GM21447 (cell line): Measurements from ENCODE around the gene SYT13.

Experiments used
- ATAC-seq: cut with Tn5 transposase; IDR thresholded peaks from one replicate; pipeline ENCODE4 v1.9.1; 2021; ENCODE audit not compliant: unreplicated experiment

The SYT13 gene

DNA sequence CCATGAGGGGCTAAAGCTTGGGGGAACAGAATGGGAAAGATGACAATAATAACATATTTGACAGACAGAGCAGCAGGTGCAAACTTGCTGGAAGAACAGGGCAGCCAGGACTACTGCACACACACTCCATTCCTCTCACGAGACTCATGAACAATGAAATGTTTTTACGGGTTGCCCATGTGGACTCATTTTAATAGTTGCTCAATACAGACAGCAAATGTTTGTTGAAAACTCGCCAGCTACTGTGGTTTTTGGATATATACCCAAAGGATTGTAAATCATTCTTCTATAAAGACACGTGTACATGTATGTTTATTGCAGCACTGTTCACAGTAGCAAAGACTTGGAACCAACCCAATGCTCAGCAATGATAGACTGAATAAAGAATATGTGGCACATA lies 10.3 kb downstream of the SYT13 start:
- no peak for ATAC-seq

DNA sequence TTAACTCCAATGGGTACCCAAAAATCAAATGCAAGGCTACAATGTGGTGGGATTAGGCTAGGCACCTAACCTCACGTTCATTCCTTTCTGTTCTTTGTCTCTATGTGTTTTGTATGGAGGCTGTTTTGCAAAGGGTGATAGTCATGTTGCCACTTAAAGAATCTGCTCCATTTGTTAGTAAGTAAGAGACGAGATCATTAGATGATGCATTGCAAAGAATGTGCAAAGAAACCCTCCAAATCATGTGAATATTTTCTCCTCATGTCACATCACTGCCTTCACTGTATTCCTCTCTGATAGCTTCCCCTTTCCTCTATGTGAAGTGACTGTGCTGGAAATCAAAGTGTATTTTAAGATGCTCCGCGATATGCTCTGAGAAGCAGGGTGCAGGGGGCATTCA lies 11.9 kb downstream of the SYT13 start:
- no peak for ATAC-seq

DNA sequence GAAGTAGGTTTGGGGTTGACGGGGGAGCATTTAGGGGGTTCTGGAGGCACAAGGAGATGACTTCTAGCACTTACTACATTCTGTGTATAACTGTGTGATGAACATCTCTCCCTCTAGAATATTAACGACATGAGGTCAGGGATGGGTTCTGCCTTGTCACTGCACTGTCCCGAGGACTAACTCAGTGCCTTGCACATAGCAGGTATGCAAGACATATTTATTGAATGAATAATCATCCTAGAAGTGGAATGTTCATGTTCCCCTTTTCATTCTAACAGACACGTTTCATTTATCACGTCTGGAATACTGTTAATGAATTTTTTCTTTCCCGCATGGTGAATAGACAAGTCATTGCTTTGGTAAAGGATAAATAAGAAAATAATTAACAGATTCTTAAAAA lies 12.6 kb downstream of the SYT13 start:
- no peak for ATAC-seq

DNA sequence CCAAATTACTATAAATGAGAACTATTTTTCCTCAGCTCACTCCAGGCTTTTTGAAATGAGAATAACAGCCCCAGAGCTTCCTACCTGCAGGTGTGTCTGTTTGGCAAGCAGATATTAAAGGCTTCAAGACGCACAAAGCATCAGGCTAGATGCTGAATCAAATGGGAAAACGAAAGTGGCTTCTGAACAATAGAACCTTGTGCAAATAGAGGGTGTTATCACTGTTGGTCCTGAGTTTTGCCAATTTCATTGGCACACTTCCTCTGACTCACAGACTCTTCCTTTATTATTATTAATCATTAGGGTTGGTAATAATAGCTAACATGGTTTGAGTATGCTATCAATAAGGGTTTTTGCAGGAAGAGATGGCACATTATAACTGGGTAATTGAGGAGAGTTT lies 13.4 kb downstream of the SYT13 start:
- no peak for ATAC-seq

DNA sequence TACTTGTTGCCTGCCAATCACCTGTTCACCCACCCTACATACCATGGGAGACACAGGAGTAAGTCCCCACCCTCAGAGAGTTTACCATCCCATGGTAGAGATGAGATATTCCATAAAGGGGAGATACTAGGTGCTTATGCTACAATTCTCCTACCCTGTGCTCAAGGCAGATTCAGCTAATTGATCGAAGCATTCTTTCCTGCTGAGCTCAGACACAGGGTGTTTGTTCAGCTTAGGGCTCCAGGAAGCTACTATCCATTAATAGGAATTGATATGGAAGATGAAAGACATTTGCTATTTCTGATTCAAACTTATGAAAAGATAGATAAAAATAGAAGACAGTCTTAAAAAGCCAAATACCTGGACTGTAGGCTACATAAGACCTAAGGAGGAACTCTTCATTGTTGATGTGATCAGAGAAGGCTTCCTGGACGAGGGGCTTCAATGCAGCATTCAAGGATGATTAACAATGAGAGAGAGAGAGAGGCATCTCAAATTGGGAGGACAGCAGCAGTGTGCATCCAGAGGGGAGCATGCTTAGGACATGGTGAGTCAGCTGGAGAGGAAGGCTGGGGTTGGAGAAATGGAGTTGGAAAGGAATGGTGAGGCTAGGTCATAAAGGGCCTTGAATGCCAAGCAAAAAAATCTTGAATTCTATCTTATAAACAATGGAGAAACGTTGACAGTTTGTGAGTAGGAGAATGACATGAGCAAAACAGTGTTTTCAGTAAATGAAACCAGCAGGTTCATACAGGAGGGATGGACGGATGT lies 15.0 kb downstream of the SYT13 start:
- ATAC-seq: no peak

DNA sequence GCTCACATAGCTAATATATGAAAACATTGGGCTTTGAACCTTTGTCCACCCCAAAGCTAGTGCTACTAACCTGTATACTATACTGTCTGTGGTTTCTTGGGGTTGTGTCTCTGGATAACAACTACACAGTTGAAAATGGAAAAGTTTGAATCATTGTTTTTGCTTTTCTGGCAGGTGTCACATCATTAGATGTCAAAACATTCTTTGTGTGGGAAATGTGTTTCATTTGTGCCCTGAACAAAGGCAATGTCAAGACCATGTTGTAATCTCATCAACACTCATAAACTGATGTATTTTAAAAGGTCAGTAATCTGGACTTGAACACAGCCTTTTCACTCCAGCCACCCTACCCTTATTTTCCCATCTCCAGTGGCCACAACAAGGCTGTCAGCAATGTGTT lies 16.5 kb downstream of the SYT13 start:
- ATAC-seq: no peak

DNA sequence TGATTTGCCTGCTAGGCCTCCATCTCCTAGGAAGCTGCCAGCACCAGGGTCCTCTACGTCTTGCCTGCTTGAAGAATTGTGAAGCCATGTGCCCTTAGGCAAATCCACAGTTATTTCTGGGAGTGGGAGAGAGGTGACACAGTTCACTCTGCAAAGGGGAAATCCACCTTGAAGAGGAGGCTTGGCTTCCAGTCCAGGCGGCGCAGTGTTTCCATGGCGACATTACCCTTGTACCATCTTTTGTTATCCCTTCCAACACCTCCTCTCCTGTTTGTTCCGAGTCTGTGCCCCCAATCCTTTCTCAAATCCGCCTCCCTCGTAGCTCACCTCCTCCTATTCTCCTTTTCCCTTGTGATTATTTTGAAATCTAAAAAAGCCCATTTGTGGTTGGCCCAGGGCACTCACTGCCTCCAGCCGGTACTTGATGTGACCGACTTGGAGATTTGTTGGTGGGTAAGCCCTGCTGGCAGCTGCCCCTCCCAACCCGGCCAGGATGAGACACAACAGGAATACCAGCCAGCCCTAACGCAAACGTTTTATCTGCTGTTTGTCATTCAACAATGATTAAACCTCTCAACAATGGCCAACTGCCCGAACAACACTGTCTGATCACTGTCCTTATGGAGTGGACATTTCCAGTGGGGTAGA lies 18.4 kb downstream of the SYT13 start:
- no peak for ATAC-seq

DNA sequence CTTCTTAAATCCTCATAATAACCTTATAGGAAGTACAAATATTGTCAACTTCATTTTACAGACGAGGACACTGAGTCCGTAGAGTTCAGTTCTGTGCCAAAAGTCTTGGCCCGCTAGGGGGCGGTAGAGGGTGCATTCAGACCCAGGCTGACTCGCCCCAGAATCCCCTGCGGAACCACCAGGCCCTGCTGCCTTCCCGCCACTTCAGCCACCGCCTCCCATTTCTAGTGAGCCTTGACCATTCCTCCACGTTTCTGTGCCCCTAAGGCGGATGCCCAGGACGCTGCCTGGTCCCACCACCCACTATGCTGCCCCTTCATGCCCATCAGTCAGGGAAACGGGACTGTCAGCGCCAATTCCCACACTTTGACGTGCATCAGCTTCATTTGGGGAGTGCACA lies 19.1 kb downstream of the SYT13 start:
- ATAC-seq: no peak

DNA sequence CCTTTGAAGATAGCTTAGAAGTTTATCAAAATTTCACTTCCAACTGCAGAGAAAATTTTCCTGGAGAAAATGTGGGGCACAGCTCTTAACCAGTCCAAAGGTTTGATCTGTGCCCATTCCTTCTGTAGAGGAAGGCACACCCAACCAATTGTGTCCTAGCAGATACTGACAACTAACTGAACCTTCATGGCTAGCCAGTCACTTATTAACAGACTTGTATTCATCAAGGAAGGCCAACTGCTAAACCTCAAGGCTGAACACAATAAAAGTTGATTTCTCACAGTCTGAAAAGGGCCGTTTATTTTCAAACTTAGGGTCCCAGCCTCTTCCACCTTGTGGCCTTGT lies 19.5 kb downstream of the SYT13 start:
- no peak for ATAC-seq

DNA sequence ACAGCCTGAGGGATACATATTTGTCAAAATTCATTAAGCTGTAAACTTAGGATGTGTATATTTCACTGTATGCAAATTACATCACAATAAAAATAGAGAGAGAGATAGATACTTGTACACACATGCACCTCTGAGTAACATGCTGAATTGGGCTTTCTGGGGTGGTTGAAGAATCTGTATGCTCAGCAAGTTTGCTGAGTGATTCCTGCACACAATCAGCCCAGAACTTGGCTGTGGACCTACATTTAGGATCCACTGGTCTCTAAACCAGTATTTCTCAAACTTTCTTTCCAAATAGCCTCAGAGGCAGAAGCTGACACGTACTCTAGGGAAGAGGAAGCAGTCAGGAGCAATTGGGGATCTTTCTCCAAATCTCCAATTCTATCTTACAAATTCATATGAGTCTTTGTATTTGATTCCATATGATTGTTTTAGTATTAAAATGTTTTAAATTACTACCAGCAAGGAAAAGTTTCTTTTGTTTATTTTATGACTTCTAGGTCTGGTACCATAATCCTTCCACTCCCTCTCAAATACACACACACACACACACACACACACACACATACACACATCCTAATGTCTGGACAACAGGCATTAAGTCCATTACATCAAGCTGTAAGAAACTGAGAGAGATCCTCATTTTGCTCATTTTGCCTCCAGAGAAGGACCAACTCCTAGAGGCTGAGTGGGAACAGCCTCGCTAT lies 20.0 kb downstream of the SYT13 start:
- ATAC-seq: no peak

DNA sequence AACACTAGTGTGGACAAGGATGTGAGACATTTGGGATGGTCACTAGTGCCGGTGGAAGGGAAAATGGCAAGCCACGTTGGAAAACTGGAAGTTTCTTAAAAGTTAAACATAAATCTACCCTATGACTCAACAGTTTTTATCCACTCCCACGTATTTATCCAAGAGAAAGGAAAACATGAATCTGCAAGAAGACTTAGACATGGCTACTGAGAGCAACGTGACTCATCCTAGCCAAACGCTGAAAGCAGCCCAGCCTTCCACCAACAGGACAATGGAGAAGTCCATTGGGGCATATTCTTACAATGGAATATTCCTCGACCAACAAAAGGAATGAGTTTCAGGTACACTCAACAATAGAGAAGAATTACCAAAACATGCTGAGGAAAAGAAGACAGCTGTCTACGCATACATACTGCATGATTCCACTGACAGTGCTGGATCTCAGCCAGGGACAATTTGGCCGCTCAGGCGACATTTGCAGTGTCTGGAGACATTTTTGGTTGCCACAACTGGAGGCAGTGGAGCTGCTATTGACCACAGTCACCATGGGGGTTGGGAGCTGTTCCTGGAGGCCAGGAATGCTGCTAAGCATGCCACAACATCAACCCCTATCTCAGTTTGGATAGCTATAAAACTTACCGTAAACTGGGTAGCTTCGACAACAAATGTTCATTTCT lies 21.2 kb downstream of the SYT13 start:
- no peak for ATAC-seq

DNA sequence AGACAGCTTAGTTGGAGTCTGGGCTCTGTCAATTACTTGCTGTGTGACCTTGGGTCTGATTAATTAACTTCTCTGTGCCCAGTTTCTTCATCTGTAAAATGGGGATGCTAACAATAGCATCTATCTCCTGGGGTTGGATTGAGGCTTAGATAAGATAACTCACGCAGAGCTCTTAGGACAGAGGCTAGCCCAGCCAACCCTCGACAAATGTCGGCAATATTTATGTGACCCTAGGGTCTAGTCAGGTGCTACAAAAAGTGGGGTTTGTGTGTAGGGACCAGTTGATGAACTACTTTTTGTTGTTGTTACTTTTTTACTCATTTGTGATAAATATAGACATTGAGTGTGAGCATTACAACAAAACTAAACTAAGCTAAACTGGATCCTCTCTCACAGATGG lies 22.4 kb downstream of the SYT13 start:
- no peak for ATAC-seq

DNA sequence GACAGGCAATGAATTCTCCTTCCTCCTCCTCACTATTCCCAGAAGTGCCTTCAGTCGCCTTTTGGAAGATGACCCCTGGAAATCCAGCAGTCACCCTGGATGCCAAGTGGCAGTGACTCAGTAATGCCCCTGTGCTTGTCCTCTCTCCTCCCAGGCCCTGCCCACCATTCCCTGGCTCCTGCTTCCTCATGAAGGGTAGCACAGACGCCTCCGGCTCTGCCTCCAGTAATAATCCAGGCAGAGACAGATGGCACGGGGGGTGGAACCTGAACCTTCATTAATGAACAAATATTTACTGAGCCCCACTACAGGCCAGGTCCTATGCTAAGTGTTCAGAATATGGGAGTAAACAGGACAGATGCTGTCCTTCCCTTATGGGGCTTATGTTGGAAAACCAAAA lies 23.2 kb downstream of the SYT13 start:
- no peak for ATAC-seq

DNA sequence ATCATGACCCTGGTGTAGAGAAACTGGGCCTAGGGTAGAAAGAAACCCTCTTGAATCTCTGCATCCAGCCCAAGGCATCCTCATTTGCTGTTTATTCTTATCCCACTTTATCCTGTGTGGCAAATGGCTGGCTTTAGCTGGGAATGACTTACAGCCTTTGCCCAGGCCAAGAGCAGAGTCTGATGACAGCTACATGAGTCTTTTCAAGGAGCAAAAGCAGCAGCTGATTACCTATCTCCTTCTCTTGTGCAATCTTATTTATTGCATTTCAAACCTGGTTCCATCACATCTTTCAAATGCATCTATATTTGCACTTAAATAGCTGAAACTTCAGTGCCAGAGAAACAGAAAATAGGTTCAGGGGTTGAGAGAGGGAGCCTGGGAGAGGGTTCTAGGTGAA lies 26.1 kb downstream of the SYT13 start:
- no peak for ATAC-seq

DNA sequence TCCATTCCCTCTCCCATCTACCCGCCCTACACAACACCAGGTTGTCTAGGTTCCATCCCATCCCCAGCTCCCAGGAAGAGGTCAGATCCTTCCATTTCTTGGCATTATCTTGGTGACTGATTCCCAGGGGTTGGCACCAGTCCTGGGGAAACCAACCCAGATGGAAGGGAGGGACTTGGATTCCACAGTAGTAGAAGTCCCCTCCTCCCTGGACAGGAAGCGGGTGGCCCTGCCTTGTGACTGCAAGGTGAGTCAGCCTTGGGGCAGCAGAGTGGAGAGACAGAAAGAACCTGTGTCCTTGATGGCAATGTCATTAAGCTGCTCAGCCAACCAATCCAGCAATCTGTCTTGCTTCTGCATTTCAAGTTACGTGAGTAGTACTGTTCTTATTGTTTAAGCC lies 26.5 kb downstream of the SYT13 start:
- no peak for ATAC-seq

DNA sequence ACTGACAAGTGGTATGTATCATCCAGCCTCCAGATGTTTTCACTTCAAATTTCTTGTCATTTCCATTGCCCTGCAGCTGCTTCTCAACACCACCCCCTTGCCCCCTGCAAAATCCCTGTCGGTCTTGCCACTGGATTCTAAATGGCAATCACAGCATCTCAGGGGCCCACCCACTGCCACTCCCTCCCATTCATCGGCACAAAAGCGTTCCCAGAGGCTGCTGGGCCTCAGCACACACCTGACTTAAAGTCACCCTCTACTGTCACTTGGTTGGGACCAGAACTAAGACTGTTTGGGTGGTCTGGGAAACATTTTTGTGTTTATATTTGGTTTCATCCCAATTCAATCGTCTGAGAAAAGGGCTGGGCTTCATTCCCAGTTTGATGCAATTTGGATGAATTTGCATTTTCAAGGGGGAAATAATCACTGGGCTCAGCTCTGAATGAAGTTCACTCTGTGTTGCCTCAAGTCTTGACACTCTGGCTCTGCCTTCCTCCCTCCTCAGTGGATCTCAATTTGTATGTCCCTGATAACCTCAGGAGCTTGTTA lies 27.1 kb downstream of the SYT13 start:
- ATAC-seq: no peak

DNA sequence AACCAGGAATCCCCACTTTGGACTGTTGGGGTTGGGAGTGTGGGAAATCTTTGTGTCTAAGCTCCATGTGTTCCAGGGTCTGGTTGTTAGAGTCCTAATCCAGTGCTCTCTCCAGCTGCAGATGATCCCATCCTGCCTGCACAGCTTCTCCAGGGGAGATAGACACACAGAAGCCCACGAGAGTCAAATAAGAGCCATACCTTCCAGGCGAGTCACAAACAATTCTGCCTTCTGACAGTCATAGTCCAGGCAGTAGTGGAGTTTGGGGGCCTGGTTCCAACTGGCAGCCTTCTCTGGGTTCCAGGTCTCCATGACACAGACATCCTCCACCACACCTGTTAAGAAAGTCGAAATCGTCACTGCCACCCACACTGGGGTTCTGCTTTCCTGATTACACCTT lies 32.1 kb downstream of the SYT13 start:
- ATAC-seq: no peak

DNA sequence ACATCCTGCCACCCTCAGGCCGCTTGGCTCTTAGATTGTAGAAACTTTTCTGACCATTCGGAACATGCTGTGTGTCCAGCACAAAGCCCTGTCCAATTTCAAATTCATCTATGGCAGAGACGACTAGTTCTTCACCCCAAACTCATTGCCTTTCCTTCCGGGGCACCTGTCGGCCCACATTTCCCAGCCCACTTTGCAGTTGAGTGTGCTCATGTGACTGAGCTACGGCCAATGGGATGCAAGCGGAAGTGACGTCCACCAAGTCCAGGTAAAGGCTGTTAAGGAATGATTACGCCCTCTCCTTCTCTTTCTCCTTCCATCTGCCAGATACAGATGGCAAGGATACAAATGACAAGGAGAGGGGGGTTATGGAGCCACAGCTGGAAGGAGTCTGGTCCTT lies 32.5 kb downstream of the SYT13 start:
- ATAC-seq: no peak

DNA sequence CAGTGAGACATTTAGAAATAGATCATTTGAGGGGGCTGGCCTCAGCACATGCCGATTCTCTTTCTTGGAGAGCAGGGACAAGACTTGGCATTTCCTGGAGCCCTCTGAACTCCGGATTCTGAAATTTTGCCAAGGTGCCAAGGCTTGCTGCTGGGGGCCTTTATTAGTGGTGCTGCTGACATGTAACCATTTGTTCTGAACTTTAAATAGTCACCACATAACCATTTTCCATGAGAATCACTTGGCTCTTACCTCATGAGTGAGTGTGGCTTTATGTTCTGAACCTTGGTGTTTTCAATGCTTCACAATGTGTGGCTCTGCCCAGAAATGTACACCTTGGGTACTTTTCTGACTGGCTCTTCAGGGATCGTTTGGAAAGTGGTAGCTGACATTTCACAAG lies 33.3 kb downstream of the SYT13 start:
- ATAC-seq: no peak

DNA sequence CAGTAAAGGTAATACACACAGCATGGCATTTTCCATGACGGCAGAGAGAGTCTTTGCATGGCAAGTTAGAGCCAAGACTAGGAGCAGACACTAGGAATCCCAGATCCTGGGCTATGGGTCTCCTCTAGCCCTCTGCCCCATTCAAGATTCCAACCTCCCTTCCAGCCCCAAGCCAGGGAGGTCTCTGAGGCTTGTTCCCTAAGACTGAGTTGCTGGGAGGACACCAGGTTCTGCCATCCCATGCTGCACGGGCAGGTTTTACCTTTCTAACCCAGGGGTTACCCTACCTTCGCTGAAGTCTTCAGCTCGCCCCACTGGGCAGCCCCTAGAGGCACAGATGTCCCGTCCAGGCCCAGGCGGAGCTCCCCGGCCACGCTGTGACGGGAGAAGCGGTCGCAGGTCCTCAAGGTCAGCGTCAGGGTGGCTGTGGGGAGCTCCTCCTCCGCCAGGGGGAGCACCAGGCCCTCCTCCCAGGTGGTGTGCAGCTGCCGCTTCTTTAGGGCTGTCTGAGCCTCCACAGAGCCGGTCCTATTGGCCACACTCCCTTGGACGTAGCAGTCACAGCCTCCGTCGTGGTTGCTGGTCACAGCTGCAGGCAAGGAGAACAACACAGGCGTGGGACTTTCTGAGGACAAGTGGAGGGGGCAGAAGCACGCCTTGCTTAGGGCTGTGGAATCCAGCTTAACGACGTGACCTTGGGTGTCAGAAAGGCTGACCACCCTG lies 33.8 kb downstream of the SYT13 start:
- no peak for ATAC-seq
